HG02571 (cell line): Measurements from ENCODE around the gene ZBED1.
"Not testable (repeated sequence)": the region's sequence is repeated elsewhere in the genome, so short reads cannot be mapped to it uniquely, and the experiment has no call there.

Source experiments
- ATAC-seq: cut with Tn5 transposase; IDR thresholded peaks from one replicate; pipeline ENCODE4 v1.9.1; 2021; ENCODE audit warnings: mild to moderate bottlenecking, moderate library complexity; ENCODE audit not compliant: unreplicated experiment

The ZBED1 gene

DNA sequence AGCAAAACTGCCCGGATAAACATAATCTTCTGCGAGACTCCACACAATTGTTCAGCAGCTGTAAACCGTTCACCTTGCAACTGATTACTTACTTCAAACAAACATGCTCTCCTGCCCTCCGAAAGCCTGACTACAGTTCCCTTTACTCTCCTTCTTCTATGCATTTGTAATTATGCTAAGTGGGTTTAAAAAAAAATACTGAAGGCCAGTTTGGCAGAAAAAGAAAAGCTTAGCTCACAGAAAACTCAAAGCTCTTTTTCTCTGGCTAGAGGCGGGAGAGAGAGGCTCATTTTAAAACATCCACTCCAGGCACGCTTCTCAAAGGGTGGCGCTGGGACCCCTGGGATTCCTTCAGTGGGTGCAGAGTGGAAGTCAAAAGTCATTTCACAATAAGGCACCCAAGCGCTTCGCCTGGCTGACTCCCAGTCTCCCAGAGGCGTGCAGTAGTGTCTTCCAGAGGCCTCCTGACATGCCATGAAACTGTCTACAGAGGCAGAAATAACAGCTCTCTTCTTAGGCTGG, 1.9 kb downstream of the ZBED1 start:
- no peak for ATAC-seq

DNA sequence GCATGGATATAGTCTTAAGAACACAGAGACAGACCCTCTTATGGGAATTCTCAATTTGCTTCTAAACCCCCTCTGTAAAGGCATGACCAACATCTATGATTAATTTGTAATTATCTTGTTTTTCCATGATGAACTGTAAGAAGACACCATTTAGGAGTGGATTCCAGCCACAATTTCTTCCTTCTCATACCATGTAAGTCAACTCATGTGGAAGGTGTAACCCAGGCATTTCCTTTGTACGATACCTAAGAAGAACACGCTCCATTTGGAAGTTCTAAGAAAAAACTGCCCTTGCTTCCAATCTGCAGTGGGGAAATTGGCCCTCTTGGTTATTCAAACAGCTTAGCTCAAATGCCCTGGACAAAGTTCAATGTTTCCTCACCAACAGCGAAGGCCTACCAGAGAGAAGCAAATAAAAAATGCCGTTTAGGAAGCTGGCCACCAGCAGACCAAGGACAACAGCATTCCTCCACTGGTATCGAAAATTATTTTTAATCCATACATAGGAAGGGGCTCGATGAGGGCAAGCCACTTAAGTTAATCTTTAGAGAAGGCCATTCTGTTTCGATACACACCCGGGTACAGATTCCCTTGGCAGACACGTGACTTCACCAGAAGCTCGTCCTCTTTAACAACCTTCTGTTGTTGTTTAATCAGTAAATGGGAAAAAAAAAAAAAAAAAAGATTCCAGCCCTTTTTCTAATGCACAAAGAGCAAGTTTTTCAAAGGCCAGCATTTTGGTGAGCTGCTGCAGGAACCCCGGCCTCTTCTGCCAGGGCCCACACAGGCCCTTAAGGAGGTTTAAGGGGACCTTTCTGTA, 2.6 kb downstream of the ZBED1 start:
- ATAC-seq = no peak

DNA sequence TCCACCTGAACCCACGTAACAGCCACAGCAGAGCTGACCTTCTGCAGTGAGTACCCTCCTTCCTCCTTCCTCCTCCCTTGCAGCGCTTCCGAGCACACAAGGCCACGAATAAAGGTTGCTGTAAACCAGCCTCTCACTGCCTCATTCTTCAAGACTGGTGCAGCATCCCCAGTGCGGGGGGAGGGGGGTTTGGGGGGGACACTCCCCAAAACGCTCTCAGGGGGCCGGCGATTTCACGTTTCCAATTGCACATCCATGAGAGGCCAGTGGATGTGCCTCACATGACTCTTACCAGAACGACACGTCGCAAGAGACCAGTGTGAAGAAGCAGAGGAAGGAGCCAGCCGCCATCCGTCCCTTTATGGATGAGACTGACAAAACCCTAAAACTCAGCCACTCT, 5.2 kb downstream of the ZBED1 start:
- no peak for ATAC-seq

DNA sequence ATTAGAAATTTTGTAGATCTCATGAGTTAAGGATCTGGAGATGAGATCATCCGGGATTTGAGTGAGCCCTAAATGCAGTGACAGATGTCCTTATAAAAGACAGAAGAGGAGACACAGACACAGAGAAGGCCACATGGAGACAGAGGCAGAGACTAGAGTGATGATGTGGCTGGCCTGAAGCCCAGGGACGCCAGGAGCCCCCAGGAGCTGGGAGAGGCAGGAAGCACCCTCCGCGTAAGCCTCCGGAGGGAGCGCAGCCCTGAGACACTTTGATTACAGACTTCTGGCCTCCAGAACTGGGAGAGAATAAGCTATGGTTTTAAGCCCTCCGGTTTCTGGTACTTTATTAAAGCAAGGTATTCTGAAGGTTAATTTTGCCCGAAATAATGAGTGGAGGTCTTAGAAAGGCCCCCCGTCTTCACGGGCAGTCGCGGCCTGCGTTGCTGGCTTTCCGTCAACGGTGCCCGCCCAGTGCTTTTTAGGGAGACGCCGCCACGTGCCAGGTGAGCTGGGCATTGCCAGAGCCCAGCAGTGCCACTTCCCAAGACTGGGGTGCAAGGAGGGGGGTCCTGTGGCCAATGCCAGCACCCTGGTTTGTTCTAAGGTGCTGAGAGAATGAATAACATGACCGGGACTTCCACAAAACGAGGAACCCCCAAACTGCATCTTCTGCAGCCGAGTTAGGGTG, 8.1 kb downstream of the ZBED1 start:
- ATAC-seq = no peak

DNA sequence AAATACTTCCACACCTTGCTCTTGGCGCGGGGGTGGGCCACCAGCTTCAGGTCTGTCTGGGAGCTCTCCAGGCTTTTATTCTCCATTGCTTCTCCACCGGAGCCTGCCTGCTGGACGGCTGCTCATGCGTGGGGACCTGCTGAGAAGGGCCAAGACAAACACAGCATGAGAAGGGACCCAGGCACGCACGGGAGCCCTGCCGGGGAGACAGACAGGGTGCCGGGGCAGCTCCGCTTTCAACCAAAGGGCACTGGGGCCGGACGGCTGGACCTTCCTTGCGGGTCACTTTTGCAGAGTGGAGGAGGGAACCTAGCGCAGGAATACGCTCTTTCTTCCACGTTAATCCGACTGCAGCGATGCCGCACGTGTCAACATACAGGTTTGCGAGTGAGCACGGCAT, 10.1 kb downstream of the ZBED1 start:
- no peak for ATAC-seq

DNA sequence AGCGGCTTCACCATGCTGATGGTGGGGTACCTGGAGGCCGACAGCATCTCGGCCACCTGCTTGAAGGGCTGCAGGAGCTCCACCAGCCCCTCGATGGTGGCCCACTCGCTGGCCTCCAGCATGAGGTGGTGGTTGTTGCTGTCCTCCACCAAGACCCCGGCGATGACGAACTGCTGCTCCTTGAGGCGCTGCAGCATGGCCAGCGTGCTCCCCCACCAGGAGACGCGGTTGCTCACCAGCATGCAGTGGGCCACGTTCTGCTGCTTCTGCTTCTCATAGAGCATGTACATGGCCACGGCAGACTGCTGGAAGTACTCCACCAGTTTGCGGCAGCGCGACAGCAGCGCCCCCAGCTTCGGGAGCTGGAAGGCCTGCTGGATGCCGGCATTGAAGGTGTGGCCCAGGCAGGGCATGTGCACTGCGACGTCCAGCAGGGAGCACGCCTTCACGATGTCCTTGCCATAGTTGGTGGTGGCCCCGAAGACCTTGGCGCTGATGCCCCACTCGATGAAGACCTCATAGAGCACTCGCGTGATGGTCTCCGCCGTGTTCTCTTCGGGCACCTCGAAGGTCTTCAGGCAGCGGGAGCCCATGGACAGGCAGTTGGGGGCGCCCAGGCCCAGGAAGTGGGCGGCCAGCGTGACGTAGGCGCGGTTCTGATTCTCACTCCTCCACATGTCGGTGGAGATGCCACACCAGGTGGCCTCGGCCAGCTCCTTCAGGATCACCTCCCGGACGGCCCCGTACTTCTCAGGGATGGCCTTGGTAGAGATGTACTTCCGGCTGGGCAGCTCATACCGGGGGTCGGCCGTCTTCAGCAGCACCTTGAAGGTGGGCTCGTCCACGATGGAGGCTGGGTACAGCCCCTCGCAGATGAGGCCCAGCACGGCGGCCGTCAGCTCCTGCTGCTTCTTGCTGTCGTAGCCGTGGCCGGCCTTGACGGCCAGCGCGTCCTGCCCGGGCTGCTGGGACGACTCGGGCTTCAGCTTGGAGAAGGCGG, 11.0 kb downstream of the ZBED1 start:
- ATAC-seq = no peak

DNA sequence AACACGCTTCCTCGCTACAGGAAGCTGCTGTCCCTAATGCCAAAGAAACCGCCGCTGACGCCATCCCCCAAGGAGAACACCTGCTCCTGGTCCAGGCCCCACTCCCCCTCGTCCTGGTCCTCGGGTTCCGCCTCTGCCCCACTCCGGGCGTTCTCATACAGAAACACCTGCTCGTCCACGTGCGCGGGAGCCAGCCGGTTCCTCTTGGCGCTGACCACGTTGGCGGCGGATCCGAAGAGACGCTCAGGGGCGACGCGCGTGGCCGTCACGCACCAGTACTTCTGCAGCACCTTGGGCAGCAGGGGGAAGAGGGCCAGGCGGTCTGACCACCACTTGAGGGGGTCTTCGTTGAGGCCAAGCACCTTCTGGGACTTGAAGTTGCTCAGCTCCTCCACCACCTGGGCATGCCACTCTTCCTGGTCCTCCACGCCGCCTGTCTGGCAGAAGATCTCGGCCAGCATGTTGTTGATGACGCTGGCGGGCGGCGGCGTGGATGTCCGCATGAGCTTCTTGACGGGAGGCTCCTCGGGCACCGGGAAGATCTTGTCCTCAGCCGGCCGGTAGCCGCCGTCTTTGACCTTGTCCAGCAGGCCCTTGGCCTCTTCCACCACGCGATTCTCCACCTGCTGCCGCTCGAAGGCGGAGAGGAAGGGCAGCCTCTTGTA, 12.0 kb downstream of the ZBED1 start:
- ATAC-seq = no peak

DNA sequence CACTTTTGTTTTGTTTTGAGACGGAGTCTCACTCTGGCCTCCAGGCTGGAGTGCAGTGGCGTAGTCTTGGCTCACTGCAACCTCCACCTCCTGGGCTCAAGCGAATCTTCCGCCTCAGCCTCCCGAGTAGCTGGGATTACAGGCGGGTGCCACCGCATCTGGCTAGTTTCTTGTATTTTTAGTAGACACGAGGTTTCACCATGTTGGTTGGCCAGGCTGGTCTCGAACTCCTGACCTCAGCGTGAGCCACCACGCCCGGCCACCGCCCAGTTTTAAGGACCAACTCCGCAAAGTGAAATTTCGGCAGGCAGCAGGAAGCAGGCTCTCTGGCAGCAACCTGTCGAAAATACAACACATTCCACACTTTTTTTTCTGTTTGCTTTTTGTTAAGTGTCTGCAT, 13.4 kb downstream of the ZBED1 start:
- no peak for ATAC-seq

DNA sequence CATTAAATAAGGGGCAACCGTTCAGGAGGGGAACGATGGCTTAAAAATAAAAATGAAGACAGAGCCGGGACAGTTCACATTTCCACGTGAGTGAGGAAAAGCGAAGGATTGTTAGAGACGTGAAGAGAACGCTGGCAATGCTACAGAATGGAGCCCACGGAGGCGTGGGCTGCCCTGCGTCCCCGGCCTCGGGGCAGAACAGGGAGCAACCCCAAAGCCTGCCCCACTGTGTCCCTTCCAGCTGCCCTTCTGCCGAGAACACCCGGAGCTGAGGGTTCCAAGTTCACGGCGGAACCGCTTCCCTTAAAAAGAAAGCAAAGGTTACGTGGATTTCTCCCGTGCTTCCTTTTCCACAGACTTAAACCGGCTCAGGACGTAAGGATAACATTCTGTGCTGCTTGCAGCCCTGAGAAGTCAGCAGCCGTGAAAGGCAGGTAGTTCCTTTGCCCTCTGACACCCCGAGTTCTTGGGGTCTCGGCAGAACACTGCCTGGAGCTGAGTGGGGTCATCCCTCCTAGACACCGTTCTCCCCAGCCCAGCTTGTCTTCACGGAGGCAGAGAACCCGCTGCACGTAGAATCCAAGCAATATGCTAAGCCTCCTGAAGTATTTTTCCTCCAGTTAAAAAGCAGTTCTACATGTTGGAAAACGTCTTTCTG, 14.2 kb downstream of the ZBED1 start:
- ATAC-seq = no peak

DNA sequence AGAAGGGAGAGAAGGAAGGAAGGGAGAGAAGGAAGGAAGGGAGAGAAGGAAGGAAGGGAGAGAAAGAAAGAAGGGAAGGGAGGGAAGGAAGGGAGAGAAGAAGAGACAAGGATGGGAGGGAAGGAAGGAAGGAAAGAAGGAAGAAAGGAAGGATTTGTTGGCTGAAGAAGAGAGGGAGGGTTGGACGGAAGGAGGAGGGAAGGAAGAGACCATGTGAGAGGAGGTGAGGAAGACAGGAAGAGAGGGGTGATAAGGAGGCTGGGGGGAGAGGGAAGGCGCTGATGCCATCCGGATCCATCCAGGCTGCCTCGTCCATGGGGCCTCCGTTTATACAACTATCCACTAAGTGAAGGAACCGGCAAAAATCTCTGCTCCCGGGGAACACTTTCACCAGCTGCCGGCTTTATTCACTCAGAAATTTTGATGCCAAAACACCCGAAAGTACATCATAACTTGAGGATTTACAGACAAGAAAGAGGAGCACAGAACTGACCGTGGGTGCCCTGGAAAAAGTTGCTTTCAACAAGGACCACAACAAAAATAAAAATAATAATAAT, 14.9 kb downstream of the ZBED1 start:
- no peak for ATAC-seq

DNA sequence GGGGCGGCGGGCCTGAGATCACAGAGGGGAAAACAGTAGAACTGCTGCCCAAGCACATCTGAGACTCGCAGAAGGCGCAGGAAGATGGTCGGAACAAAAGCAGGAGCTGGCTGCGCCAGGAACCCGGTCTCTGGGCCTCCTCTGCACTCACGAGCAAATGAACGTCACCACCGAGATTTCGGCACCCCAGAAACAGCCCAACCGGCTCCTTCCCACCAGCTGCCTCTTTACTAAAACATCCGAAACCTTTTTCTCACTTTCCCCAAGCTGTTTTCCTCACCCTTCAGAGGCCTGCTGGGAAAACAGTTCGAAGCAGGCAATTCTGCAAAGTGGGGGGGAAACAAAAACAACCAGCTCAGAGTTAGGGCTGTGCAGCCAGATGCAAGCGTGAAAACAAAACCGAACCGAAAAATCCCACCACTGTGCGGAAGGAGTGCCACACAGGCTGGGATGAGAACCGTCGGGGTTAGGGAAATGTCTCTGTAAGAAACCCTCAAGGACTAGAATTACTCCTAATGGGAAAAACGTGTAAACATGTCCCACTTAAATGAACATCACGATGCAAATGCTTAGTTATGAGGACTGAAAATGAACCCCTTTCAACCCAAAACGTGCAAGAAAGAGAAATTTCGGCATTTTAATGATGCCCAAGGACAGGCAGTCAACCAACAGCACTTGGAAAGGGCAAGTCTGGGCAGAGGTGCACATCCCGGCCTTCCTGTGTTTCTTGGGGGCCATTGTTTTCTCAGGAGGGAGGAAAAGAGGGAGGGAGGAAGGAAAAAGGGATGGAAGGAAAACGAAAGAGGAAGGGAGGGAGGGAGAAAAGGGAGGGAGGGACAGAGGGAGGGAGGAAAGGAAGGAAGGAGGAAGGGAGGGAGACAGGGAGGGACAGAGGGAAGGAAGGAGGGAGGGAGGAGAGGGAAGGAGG, 15.8 kb downstream of the ZBED1 start:
- ATAC-seq = no peak

DNA sequence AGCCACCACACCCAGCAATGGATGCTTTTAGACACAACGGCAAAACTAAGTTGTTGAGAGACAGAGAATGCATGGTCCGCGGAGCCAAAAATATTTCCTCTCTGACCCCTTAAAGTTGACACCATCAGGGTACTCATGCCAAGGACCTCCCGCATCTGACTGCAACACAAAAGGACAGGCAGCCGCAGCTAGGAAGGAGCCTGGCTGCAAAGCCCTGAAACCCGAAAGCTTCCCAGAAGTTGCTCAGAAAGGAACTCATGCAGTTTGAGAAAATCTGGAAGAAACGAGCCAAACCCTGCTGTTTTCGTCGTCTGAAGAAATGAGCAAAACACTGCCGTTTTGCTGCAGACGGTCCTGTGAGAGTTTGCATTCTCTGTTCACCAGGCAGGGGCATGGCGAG, 16.5 kb downstream of the ZBED1 start:
- no peak for ATAC-seq

DNA sequence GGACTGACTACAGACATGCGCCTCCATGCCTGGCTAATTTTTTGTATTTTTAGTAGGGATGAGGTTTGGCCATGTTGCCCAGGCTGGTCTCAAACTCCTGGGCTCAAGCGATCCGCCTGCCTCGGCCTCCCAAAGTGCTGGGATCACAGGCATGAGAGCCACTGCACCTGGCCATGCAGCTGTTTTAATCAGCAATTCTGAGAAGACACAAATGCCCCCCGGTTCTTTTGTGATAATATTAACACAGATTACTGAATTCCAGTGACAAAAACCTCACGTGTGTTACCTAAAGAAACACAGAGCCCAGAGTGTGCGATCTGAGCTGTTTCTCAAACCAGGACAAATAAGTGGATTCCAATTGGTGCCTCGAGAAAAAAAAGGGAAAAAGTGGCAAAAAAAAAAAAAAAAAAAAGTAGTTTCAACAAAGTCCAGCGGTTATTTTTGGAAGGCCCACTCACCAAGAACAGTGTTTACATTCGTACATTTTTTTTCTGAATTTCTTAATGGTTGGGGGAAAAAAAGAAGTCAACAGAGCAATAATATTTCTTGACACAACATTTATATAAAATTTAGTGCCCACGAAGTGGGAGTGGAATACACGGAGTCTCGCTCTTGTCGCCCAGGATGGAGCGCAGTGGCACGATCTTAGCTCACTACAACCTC, 17.2 kb downstream of the ZBED1 start:
- no peak for ATAC-seq

DNA sequence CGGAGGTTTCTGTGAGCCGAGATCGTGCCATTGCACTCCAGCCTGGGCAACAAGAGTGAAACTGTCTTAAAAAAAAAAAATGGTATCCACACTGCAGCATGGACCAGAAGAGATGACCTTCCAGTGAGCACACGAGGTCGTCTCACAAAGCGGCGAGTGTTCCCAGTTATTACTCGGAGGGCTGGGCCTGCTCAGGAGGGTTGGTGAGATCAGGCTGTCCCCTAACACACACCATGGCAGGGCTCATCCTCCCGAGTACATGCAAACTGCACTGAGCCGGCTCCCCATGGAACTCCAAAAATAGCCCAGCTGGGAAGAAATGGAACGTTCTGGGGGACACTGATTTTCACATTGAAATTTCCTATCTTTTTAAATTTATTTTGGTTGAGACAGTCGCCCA, 19.2 kb downstream of the ZBED1 start:
- not testable (repeated sequence) for ATAC-seq

DNA sequence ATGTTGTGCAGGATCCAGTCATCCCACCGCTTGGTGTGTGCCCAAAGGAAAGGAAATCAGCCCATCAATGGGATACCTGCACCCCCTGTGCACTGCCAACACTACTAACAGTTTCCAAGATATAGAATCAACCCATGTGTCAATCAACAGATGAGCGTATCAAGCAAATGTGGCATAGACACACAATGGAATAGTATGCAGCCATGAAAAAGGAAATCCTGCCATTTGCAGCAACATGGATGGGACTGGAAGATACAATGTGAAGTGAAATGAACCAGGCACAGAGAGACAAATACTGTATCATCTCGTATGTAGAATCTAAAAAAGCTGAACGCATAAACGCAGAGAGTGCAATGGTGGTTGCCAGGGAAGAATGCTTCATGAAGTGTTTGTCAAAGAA, 20.8 kb downstream of the ZBED1 start:
- ATAC-seq = not testable (repeated sequence)

DNA sequence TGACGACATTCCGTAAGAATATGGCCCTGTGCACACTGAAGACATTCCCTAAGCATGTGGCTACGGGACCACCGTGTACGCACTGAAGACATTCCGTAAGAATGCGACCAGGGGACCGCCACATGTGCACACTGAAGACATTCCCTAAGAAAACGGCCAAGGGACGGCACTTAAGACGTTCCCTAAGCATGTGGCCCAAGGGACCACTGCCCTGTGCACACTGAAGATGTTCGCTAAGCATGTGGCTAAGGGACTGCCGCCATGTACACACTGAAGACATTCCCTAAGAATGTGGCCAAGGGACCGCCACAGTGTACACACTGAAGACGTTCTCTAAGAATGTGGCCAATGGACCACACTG, 21.4 kb downstream of the ZBED1 start:
- ATAC-seq = no peak

DNA sequence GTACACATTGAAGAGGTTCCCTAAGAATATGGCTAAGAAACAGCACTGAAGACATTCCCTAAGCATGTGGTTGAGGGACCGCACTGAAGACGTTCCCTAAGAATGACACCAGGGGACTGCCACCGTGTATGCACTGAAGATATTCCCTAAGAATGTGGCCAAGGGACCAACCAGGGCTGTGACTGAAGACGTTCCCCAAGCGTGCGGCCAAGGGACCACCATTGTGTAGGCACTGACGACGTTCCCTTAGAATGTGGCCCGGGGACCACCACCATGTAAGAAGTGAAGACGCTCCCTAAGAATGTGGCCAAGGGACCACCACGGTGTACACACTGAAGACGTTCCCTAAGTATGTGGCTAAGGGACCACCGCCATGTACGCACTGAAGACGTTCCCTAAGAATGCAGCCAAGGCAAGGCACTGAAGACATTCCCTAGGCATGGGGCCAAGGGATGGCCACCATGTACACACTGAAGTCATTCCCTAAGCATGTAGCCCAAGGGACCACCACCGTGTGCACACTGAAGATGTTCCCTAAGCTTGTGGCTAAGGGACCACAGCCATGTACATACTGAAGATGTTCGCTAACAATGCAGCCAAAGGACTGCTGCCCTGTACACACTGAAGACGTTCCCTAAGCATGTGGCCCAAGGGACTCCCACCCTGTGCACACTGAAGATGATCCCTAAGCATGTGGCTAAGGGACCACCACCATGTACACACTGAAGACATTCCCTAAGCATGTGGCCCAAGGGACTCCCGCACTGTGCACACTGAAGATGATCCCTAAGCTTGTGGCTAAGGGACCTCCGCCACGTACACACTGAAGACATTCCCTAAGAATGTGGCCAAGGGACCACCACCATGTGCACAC, 22.0 kb downstream of the ZBED1 start:
- ATAC-seq = no peak
